Lung (tissue), 12 donors: ENCODE data around the gene CLASP1. TPM values are rescaled to one million over a fixed set of nuclear protein-coding genes. Genes with fewer than 3 reads are reported as not detected.

ENCODE experiments used
- ATAC-seq: fragments of 200-7000 bp; cut with Tn5 transposase; one replicate; pipeline ENCODE4 v1.9.1; 2020; ENCODE audit warnings: moderate number of reproducible peaks; ENCODE audit not compliant: insufficient read depth, low FRiP score
- DNase-seq, 3 donors: peaks; one replicate each; pipeline ENCODE4 v3.0.0-alpha.2; 2013 to 2017
- H3K27ac ChIP-seq, 2 donors: one replicate each; pipeline ENCODE4 v1.5.1; 2013; ENCODE audit warnings: mild to moderate bottlenecking in 2 of 2, moderate library complexity in 2 of 2, control low read depth in 1 of 2, inconsistent platforms in 1 of 2, low read depth in 1 of 2, low read length in 1 of 2
- H3K27me3 ChIP-seq, 3 donors: one replicate each; pipeline ENCODE4 v1.5.1; 2013; ENCODE audit warnings: low read length in 2 of 3; ENCODE audit not compliant: control insufficient read depth in 3 of 3, insufficient read depth in 3 of 3
- H3K36me3 ChIP-seq, 4 donors: one replicate each; pipeline ENCODE4 v1.5.1; 2013; ENCODE audit warnings: low read length in 4 of 4, mild to moderate bottlenecking in 1 of 4, moderate library complexity in 1 of 4; ENCODE audit not compliant: control insufficient read depth in 4 of 4, insufficient read depth in 4 of 4
- H3K4me1 ChIP-seq, 5 donors: one replicate each; pipeline ENCODE4 v1.5.1; 2013; ENCODE audit warnings: low read length in 5 of 5, mild to moderate bottlenecking in 2 of 5, moderate library complexity in 1 of 5; ENCODE audit not compliant: control insufficient read depth in 5 of 5, insufficient read depth in 5 of 5
- H3K4me3 ChIP-seq: one replicate; pipeline ENCODE4 v1.5.1; 2013; ENCODE audit warnings: mild to moderate bottlenecking, control low read depth, moderate library complexity
- H3K9ac ChIP-seq, 2 donors: one replicate each; pipeline ENCODE4 v1.5.1; 2013; ENCODE audit warnings: low read length in 2 of 2, control low read depth in 1 of 2; ENCODE audit not compliant: insufficient read depth in 1 of 2
- H3K9me3 ChIP-seq, 4 donors: one replicate each; pipeline ENCODE4 v1.5.1; 2013; ENCODE audit warnings: low read length in 3 of 4, mild to moderate bottlenecking in 1 of 4, moderate library complexity in 1 of 4; ENCODE audit not compliant: control insufficient read depth in 4 of 4, insufficient read depth in 3 of 4
- WGBS, 2 donors: extraction: QIAGEN DNeasy Blood & Tissue Kit; methylation state at CpG; one replicate each; pipeline ENCODE4 v1.1.7; 2013; 5-methylcytosine and 5-hydroxymethylcytosine counted together
- polyA plus RNA-seq, 2 donors: library from polyadenylated mRNA; stranded (reverse); fragments of 200-250 nt; gene quantifications; one replicate each; pipeline ENCODE4 v1.2.1, GENCODE V29; 2013
- total RNA-seq, 2 donors: library from RNA; depleted of rRNA in 1 of 2; stranded (reverse); fragments of >200 nt in 1 of 2; gene quantifications; one replicate each; pipeline ENCODE4 v1.2.1, GENCODE V29; 2014 to 2021
- TF ChIP-seq, protein P1 (sequence below): IDR thresholded peaks from 2 replicates; pipeline ENCODE4 v1.5.1; 2012; ENCODE audit warnings: mild to moderate bottlenecking; ENCODE audit errors: control extremely low read depth, extremely low read depth
- donor health status: control.
- donor health status: control.
- donor health status: Bipolar disorder and iron deficiency.
- donor health status: healthy.
- donor health status: DM: yes; HTN: yes; CAD: no.

The CLASP1 gene
- total and polyA plus RNA-seq, 4 donors: 7.4 to 128 (median 30.6) TPM

DNA sequence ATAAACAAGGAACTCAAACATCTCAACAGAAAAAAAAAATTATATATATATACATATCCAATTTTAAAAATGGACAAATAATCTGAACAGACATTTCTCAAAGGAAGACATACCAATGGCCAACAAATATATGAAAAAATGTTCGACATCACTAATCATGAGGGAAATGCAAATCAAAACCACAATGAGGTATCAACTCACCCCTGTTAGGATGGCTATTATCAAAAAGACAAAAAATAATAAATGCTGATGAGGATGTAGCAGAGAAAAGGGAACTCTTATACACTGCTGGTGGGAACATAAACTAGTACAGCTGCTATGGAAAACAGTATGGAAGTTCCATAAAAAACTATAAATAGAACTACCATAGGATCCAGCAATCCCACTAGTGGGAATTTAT lies 46.1 kb downstream of the CLASP1 start:
- Histone ChIP-seq H3K9me3 (no peaks in the 10 kb centered on the region), H3K9ac (no peak overlapping the region), H3K27me3 (no peaks in the 10 kb centered on the region), H3K4me1 (peaks cover 0 to 24% (median 0%) of the 10 kb centered on the region in 5 donors), H3K4me3 (no peak overlapping the region), H3K27ac (no peak overlapping the region), H3K36me3 (peaks cover 0 to 8% (median 5%) of the 10 kb centered on the region in 4 donors)
- TF ChIP-seq, protein P1, sequence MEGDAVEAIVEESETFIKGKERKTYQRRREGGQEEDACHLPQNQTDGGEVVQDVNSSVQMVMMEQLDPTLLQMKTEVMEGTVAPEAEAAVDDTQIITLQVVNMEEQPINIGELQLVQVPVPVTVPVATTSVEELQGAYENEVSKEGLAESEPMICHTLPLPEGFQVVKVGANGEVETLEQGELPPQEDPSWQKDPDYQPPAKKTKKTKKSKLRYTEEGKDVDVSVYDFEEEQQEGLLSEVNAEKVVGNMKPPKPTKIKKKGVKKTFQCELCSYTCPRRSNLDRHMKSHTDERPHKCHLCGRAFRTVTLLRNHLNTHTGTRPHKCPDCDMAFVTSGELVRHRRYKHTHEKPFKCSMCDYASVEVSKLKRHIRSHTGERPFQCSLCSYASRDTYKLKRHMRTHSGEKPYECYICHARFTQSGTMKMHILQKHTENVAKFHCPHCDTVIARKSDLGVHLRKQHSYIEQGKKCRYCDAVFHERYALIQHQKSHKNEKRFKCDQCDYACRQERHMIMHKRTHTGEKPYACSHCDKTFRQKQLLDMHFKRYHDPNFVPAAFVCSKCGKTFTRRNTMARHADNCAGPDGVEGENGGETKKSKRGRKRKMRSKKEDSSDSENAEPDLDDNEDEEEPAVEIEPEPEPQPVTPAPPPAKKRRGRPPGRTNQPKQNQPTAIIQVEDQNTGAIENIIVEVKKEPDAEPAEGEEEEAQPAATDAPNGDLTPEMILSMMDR: no peak
- WGBS, 2 donors: 95% methylated on average over 1 of the region's 1 CpG
- DNase-seq (no peak), ATAC-seq (no peak)

DNA sequence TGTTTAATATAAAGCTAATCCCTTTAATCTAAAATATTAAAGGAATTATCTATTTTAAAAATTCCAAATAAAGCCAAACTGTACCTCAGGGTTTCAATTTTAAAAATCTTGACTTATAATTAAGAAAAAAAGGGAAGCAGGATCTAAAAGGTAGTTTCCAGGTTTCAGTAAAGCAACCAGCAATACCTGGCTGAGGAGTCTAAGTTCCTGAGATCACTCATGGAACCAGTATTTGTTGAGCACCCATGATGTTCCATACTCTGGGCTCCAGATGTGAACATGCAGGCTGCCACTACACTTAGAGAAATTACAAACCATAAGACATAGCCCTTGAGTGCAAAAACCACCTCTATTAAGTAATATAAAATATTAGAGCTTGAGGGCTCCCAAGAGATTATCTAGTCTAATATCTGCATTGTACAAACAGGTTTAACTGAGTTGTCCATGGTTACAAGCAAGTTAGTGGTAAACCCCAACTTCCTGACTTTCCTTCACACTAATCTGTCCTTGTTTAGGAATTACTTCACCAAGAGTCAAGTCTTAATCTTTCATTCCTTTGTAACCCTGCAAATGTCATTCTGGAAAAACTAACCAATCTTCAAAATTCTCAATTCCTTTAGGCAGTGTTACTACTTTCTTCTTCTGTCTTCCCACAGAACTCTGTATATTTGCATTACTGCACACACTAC lies 49.2 kb downstream of the CLASP1 start:
- peaks cover 0 to 9% (median 3%) of the 10 kb centered on the region in 4 donors for H3K36me3 ChIP-seq
- no peak overlapping the region for H3K27ac ChIP-seq
- no peaks in the 10 kb centered on the region for H3K9me3 ChIP-seq
- no peak for DNase-seq
- no peak overlapping the region for H3K4me3 ChIP-seq
- no peaks in the 10 kb centered on the region for H3K27me3 ChIP-seq
- peaks cover 0 to 26% (median 6%) of the 10 kb centered on the region in 5 donors for H3K4me1 ChIP-seq
- no peak for ATAC-seq
- no peak overlapping the region for H3K9ac ChIP-seq
- TF ChIP-seq, protein P1: no peak

DNA sequence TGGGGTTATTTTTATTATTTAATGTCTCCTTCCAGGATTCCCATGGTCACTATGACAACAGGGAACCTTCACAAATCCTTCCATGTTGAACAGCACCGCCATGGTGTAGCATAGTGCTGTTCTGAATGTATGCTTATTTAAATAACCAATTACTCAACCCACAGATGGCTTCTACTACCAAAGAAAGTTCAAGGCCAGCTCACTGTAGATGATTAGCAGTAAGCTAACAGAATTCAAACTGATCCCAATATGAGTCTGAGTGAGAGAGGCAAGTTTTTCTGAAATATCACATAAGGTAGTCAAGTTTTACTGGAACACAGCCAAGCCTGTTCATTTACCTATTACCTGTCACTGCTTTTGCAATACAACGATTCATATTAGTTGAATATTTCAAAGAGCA lies 51.2 kb downstream of the CLASP1 start:
- H3K27me3 ChIP-seq: no peaks in the 10 kb centered on the region
- no peak overlapping the region for H3K27ac ChIP-seq
- H3K36me3 ChIP-seq: peaks cover 0 to 9% (median 0%) of the 10 kb centered on the region in 4 donors
- no peak for DNase-seq
- H3K9ac ChIP-seq: no peak overlapping the region
- 85 to 87% methylated on average over 2 of the region's 2 CpGs for WGBS, 2 donors
- H3K9me3 ChIP-seq: no peaks in the 10 kb centered on the region
- no peak overlapping the region for H3K4me3 ChIP-seq
- no peak for ATAC-seq
- H3K4me1 ChIP-seq: peaks cover 0 to 21% (median 6%) of the 10 kb centered on the region in 5 donors
- TF ChIP-seq, protein P1: no peak
